GM11168 (cell line): ENCODE measurements around the gene PRR11.
"Not testable (repeated sequence)": the region's sequence is repeated elsewhere in the genome, so short reads cannot be mapped to it uniquely, and the experiment has no call there.

ENCODE experiments used
- in situ Hi-C: fragments of 300-500 bp; cut with MboI; formaldehyde crosslinking; loops from one replicate; pipeline ENCODE4 v1.12.0; 2022; ENCODE audit warnings: low sequenced_read_pairs; ENCODE audit not compliant: unreplicated experiment

The PRR11 gene

GRCh38 chr17:59151006-59151405, 4.5 kb upstream of the PRR11 start:
- in situ Hi-C loops = no loop called here

DNA sequence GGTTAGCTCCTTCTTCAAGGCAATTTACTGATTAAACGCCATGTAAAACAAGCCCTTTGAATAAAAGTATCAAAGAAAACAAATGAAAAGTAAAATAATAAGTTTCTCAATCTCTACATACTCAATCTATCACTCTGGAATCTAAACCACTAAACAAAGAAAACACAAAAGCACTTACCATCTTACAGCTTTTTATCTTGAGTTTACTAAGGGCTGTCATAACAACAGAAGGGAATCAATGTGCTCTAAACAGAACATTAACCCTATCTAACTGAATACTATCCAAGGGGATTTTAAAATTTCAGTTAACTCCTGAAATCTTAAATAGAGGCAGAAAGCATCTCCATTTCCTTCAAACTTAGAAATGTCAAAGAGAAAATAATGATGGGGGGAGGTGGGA, 4.0 kb upstream of the PRR11 start:
- in situ Hi-C loops = no loop called here

DNA sequence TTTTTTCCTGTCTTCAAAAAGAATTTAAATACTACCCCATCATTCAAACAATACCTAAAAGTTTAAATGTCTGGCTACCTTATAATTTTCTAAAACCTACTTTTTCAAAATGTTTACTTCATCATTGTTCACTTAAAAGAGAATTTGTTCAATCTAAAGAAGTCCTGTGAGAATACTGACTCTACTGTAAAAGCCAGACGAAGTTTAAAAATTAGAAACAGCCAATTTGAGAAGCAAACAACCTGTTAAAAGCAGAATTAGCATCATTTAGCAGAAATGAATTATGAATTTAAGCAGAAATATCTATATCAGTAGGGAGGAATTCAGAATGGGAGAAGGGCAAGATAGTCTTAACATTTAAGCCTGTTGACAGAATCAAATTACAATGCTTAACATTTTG, 2.6 kb upstream of the PRR11 start:
- in situ Hi-C loops = no loop called here

GRCh38 chr17:59154292-59154720, 1.2 kb upstream of the PRR11 start:
- in situ Hi-C loops = no loop called here

- in situ Hi-C loops = no loop called here
Measured at GRCh38 chr17:59154721-59155438, 666 bp upstream of the PRR11 start, which contains the start of gene SKA2. TSS of gene SKA2 (minus strand) at chr17:59155186. CDS start at chr17:59155163, 23 bp downstream.

DNA sequence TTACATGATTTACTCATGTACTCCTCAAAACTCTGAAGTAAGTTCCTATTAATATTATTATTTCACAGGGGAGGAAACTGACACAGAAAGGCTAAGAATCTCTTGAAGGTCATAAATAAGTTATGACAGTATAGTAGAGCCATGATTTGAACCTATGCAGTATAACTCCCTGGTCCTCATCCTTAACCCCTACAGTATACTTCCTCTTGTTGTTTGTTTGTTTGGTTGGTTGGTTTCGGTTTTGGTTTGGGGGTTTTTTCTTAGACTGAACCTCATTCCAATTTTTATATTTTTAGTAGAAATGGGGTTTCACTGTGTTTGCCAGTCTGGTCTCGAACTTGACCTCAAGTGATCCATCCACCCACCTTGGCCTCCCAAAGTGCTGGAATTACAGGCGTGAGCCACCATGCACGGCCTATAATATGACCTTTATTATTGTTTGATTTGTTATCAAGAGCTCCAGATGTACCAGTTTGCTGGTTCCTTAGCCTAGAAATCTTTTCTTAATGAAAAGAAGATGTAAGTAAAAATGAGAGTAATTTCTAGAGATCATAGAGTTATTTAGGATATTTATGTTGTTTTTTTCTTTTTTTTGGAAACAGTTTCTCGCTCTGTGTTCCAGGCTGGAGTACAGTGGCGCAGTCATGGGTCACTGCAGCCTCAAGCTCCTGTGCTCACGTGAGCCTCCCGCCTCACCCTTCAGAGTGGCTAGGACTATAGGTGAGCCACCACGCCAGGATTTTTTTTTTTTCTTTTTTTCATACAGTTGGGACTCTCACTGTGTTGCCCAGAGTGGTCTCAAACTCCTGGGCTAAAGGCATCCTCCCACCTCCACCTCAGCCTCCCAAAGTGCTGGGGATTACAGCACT, 4.8 kb downstream of the PRR11 start:
- in situ Hi-C loops = no loop called here

GRCh38 chr17:59161477-59161876, 5.9 kb downstream of the PRR11 start:
- in situ Hi-C loops = no loop called here

- in situ Hi-C loops = no loop called here
Measured at GRCh38 chr17:59165933-59166342, 10.4 kb downstream of the PRR11 start.

- in situ Hi-C loops = no loop called here
Measured at GRCh38 chr17:59167571-59168001, 12.0 kb downstream of the PRR11 start.

GRCh38 chr17:59172436-59173004, 17.0 kb downstream of the PRR11 start:
- in situ Hi-C loops = no loop called here

DNA sequence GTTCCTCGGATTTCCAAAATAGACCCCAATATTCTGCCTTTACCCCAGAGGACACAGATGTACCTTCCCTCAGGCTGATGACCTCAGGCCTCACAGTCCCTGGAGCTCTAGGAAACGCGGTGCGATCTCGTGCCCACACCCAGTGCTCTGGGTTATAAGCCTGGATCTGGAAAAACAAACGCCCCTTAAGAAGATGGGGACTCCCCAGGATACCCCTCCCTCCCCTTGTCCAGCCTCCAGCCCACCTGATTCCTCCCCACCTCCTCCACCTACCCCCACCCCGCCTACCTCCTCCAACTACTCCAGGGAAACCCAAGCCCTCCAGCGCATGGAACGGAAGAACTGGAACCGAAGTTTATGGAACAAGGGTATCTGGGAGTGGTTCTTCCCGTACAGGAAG, 19.1 kb downstream of the PRR11 start:
- in situ Hi-C loops = no loop called here

GRCh38 chr17:59175076-59175475, 19.5 kb downstream of the PRR11 start:
- in situ Hi-C loops = no loop called here

DNA sequence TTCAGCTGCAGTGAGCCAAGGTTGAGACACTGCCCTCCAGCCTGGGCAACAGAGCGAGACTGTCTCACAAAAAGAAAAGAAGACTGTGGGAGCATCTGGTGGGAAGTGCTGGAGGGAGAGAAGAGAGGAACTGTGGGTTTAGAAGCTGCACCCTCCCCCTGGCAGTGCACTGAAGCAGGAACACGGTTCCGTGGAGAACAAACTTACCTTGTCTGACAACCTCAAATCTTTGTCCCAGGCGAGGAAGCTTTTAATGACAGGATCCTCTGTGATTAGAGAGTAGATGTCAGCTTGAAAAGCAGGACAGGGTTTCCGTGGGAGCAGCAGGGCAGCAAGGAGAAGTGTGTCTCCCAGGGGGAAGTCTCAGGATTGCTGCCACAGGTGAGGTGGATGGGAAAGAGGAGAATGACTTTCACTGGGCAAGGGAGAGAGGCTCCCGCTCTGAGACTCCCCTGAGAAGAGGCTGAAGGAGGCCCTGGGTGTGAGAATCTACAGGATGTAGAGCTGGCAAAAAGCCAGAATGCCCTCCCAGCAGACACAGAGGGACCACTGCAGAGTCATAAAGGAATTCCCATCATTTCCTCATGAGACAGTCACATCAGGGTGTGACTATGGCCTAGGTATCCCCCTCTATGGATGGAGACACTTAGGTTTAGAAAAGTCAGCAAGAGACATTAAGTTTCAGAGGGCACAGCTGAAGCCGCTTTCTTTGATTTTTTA, 22.9 kb downstream of the PRR11 start:
- in situ Hi-C loops = no loop called here

- in situ Hi-C loops = not testable (repeated sequence)
Measured at GRCh38 chr17:59179601-59180000, 24.1 kb downstream of the PRR11 start.

GRCh38 chr17:59180626-59181025, 25.1 kb downstream of the PRR11 start:
- in situ Hi-C loops = no loop called here

- in situ Hi-C loops = no loop called here
Measured at GRCh38 chr17:59181481-59181880, 25.9 kb downstream of the PRR11 start.

GRCh38 chr17:59185997-59186396, 30.5 kb downstream of the PRR11 start:
- in situ Hi-C loops = no loop called here

GRCh38 chr17:59186850-59187249, 31.3 kb downstream of the PRR11 start:
- in situ Hi-C loops = no loop called here

- in situ Hi-C loops = no loop called here
Measured at GRCh38 chr17:59190806-59191205, 35.3 kb downstream of the PRR11 start.

DNA sequence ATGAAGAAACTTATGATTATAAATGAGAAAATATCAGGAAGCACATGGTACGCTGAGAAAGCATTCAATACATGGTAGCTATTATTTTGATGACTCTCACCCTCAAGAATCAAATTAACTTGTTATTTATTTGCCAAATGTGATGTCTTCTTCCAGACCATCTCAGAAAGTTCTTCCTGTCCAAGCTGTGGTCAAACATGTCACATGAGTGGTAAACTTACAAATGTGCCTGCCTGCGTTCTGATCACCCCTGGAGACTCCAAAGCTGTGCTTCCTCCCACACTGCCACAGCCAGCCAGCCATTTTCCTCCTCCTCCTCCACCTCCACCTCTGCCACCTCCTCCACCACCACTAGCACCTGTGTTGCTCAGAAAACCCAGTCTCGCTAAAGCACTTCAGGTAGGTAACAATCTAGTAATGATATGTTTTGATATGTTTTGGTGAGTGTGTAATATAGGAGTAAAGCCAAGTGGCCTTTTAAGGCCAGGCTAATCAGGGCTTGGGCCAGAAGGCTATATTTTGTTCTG, 37.9 kb downstream of the PRR11 start:
- in situ Hi-C loops = no loop called here
